ENCODE results near the gene MPDZ. TPM values are rescaled to one million over a fixed set of nuclear protein-coding genes. Genes with fewer than 3 reads are reported as not detected.
A peak's percentile ranks its signal among the peaks of the same experiment; 100 is the strongest.

The MPDZ gene
- total RNA-seq, 1 donor from 2014 or later, result 14.0 TPM

DNA sequence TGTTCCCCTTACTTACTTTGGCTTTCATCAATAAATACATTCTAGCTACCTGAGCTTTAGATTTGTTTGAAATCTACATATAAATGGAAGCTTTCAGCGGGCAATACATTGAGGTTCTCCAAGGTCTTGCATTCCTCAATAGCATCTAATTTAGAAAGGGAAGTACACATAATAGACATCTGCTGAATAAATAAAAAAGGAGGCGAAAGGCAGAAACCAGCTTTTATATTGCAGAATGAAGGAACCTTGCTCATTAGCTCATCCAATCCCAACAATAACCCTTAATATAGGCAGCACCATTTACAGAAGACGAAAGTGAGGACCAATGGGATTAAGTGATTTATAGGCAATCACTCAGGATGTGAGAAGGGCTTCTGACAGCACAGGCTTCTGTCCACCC lies 147.5 kb downstream of the MPDZ start:
- Histone ChIP-seq H3K27me3 (ENCODE audit: control insufficient read depth, insufficient read depth, low read length) (no peaks in the 10 kb centered on the region), H3K4me3 (ENCODE audit: low read depth, low read length) (no peak overlapping the region), H3K36me3 (ENCODE audit: control insufficient read depth, insufficient read depth, low read length) (peaks cover 3% of the 10 kb centered on the region)
- FAIRE-seq (no peak), DNase-seq (ENCODE audit: low read depth) (no peak)
- TF ChIP-seq, protein P1, sequence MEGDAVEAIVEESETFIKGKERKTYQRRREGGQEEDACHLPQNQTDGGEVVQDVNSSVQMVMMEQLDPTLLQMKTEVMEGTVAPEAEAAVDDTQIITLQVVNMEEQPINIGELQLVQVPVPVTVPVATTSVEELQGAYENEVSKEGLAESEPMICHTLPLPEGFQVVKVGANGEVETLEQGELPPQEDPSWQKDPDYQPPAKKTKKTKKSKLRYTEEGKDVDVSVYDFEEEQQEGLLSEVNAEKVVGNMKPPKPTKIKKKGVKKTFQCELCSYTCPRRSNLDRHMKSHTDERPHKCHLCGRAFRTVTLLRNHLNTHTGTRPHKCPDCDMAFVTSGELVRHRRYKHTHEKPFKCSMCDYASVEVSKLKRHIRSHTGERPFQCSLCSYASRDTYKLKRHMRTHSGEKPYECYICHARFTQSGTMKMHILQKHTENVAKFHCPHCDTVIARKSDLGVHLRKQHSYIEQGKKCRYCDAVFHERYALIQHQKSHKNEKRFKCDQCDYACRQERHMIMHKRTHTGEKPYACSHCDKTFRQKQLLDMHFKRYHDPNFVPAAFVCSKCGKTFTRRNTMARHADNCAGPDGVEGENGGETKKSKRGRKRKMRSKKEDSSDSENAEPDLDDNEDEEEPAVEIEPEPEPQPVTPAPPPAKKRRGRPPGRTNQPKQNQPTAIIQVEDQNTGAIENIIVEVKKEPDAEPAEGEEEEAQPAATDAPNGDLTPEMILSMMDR (IDR thresholded peaks at IDR 0.05; ENCODE audit: insufficient read depth, low read length, severe bottlenecking), result no peak

DNA sequence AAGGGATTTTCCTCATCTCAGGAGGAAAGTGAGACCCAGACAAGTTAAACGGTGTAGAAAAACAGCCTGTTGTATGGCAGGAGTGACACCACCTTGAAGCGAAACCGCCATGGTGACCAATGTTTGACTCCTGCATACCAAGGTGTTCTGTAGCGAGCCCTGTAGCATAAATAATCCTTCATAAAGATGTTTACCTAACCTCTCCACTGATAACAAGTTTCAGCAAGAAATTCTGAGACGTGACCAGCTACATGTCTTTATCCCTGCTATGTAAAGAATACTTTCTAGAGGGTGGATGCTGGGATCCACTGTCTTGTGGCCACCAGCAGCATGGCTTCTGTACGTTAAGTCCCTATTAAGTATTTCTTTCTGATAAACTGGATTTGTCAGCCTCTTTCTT lies 148.1 kb downstream of the MPDZ start:
- TF ChIP-seq, protein P1 (IDR thresholded peaks at IDR 0.05; ENCODE audit: insufficient read depth, low read length, severe bottlenecking), result no peak
- Histone ChIP-seq H3K27me3 (ENCODE audit: control insufficient read depth, insufficient read depth, low read length) (no peaks in the 10 kb centered on the region), H3K4me3 (ENCODE audit: low read depth, low read length) (no peak overlapping the region), H3K36me3 (ENCODE audit: control insufficient read depth, insufficient read depth, low read length) (peaks cover 3% of the 10 kb centered on the region)
- FAIRE-seq, result peak; percentile 93
- DNase-seq (ENCODE audit: low read depth), result peak; percentile 97

- H3K4me3 ChIP-seq (ENCODE audit: low read depth, low read length), result no peak overlapping the region
- TF ChIP-seq, protein P1 (IDR thresholded peaks at IDR 0.05; ENCODE audit: insufficient read depth, low read length, severe bottlenecking), result no peak
- FAIRE-seq, result no peak
- no peak for DNase-seq (ENCODE audit: low read depth)
- H3K36me3 ChIP-seq (ENCODE audit: control insufficient read depth, insufficient read depth, low read length), result no peaks in the 10 kb centered on the region
- no peaks in the 10 kb centered on the region for H3K27me3 ChIP-seq (ENCODE audit: control insufficient read depth, insufficient read depth, low read length)
Measured at GRCh38 chr9:13128266-13128860, 151.1 kb downstream of the MPDZ start.

DNA sequence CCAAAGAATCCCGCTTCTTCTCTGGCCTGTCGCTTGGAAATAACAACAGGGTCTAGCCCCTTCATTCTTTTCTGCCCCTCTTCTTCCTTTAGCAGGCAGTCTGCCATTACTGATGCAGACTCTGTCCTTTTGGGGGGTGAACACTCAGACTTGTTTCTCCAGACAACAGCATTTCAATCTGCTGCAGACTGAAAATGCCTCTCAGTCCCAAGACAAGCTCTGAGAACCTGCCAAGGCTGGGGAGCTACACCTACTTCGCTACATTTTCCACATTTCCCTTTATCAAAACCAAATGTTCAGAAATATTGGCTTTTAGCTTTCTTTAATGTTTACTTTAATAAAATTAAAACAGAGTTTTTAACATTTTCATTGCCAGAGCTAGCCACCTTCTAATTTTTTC lies 152.4 kb downstream of the MPDZ start:
- H3K36me3 ChIP-seq (ENCODE audit: control insufficient read depth, insufficient read depth, low read length), result peaks cover 1% of the 10 kb centered on the region
- FAIRE-seq (no peak), DNase-seq (ENCODE audit: low read depth) (no peak)
- TF ChIP-seq, protein P1 (IDR thresholded peaks at IDR 0.05; ENCODE audit: insufficient read depth, low read length, severe bottlenecking), result no peak
- no peaks in the 10 kb centered on the region for H3K27me3 ChIP-seq (ENCODE audit: control insufficient read depth, insufficient read depth, low read length)
- H3K4me3 ChIP-seq (ENCODE audit: low read depth, low read length), result no peak overlapping the region

DNA sequence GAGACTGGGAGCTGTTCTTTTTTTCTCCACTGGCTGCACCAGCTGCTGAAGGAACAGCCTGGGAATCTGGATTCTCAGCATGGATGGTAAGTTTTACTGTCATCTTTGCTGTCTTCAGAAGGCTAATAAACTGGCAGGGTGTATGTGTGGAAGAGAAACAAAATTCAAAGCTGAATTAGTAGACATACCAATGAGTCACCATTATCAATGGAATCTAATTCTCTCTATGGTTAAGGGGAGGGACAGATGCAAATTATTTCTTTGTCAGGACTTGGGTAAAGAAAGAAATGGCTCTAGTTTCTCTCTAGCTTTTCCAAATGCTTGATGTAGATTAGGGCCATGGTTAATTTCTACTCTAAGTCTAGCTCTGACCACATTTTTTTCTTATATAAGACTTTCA lies 154.2 kb downstream of the MPDZ start:
- FAIRE-seq, result no peak
- H3K27me3 ChIP-seq (ENCODE audit: control insufficient read depth, insufficient read depth, low read length), result no peaks in the 10 kb centered on the region
- no peak overlapping the region for H3K4me3 ChIP-seq (ENCODE audit: low read depth, low read length)
- peaks cover 1% of the 10 kb centered on the region for H3K36me3 ChIP-seq (ENCODE audit: control insufficient read depth, insufficient read depth, low read length)
- TF ChIP-seq, protein P1 (IDR thresholded peaks at IDR 0.05; ENCODE audit: insufficient read depth, low read length, severe bottlenecking), result no peak
- DNase-seq (ENCODE audit: low read depth), result no peak

DNA sequence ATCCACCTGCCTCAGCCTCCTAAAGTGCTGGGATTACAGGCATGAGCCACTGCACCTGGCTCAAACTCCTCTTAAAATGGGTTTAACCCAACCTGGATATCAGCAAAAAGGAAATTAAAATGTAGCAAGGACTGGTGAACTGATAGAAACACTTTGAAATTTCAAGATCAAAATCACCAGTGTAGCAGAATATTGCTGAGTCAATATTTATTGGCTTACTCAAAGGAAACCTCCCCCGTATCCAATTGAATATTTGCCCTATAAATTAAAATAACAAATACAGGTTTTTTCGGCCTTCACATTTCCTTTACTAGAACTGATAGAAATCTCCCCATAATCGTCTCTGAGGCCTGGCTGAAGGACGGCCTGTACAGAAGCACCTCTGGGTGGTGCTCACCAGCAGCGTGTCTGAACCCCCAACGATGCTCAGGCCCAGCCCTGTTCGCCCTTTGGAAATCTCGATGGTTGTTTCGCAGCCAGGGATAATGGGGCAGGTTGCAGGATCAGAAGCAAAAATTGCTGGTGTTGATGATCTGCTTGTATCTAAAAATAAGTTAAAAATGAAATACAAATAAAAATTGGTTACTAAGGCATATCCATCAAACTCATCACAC lies 156.6 kb downstream of the MPDZ start:
- Histone ChIP-seq H3K4me3 (ENCODE audit: low read depth, low read length) (no peak overlapping the region), H3K36me3 (ENCODE audit: control insufficient read depth, insufficient read depth, low read length) (peaks cover 1% of the 10 kb centered on the region), H3K27me3 (ENCODE audit: control insufficient read depth, insufficient read depth, low read length) (no peaks in the 10 kb centered on the region)
- FAIRE-seq (no peak), DNase-seq (ENCODE audit: low read depth) (no peak)
- TF ChIP-seq, protein P1 (IDR thresholded peaks at IDR 0.05; ENCODE audit: insufficient read depth, low read length, severe bottlenecking), result no peak
